GM23338 (cell line): ENCODE results near the gene CYFIP1. TPM values are rescaled to one million over a fixed set of nuclear protein-coding genes. Genes with fewer than 3 reads are reported as not detected.

Experiments
- ATAC-seq: fragments of 200-7000 bp; cut with Tn5 transposase; 3 replicates; pipeline ENCODE4 v1.9.1; 2020
- DNase-seq: peaks from one replicate; pipeline ENCODE4 v3.0.0-alpha.2; 2015; ENCODE audit warnings: low spot score
- H2AFZ ChIP-seq: fragments of 200-600 bp; sonication (generic); 2 replicates; pipeline ENCODE4 v1.8.0; 2016; ENCODE audit warnings: antibody characterized with exemption, mild to moderate bottlenecking, moderate library complexity
- H3F3A ChIP-seq: fragments of 200-600 bp; sonication (generic); replicated peaks from 2 replicates; pipeline ENCODE4 v1.8.0; 2017; ENCODE audit warnings: antibody characterized with exemption, mixed run types, low read depth
- H3K27ac ChIP-seq: fragments of 200-600 bp; sonication (generic); 2 replicates; pipeline ENCODE4 v1.6.1; 2016; ENCODE audit warnings: low read depth
- H3K27me3 ChIP-seq: fragments of 200-600 bp; sonication (generic); 2 replicates; pipeline ENCODE4 v1.8.0; 2016; ENCODE audit warnings: mild to moderate bottlenecking, mixed run types, moderate library complexity; ENCODE audit not compliant: insufficient read depth
- H3K36me3 ChIP-seq: fragments of 200-600 bp; sonication (generic); 2 replicates; pipeline ENCODE4 v1.8.0; 2016; ENCODE audit warnings: mild to moderate bottlenecking; ENCODE audit not compliant: insufficient read depth
- H3K4me1 ChIP-seq: fragments of 200-600 bp; sonication (generic); 2 replicates; pipeline ENCODE4 v1.8.0; 2016; ENCODE audit warnings: mild to moderate bottlenecking, moderate library complexity; ENCODE audit not compliant: insufficient read depth
- H3K4me2 ChIP-seq: fragments of 200-600 bp; sonication (generic); 2 replicates; pipeline ENCODE4 v1.7.1; 2017; ENCODE audit warnings: mixed run types
- H3K4me3 ChIP-seq: fragments of 200-600 bp; sonication (generic); 2 replicates; pipeline ENCODE4 v1.6.1; 2016; ENCODE audit warnings: mixed run types
- H3K79me2 ChIP-seq: fragments of 200-600 bp; sonication (generic); replicated peaks from 2 replicates; pipeline ENCODE4 v1.8.0; 2017; ENCODE audit warnings: mild to moderate bottlenecking; ENCODE audit not compliant: insufficient read depth
- H3K9me2 ChIP-seq: fragments of 200-600 bp; sonication (generic); 2 replicates; pipeline ENCODE4 v1.8.0; 2017; ENCODE audit not compliant: insufficient read depth
- H4K20me1 ChIP-seq: fragments of 200-600 bp; sonication (generic); replicated peaks from 2 replicates; pipeline ENCODE4 v1.8.0; 2017; ENCODE audit warnings: mild to moderate bottlenecking; ENCODE audit not compliant: insufficient read depth
- H3K27ac Mint-ChIP-seq: 2 replicates; pipeline ENCODE4 v1.8.0; 2020; ENCODE audit warnings: inconsistent platforms, mild to moderate bottlenecking, moderate library complexity, mixed read lengths
- H3K27me3 Mint-ChIP-seq: 3 replicates; pipeline ENCODE4 v1.8.0; 2022; ENCODE audit warnings: low read depth, mild to moderate bottlenecking, moderate library complexity, mixed read lengths, inconsistent platforms; ENCODE audit not compliant: insufficient read depth, poor library complexity
- H3K36me3 Mint-ChIP-seq: 3 replicates; pipeline ENCODE4 v1.8.0; 2021; ENCODE audit warnings: low read depth, mild to moderate bottlenecking, inconsistent platforms, moderate library complexity, mixed read lengths
- H3K4me1 Mint-ChIP-seq: 3 replicates; pipeline ENCODE4 v1.8.0; 2020; ENCODE audit warnings: mild to moderate bottlenecking, inconsistent platforms, mixed read lengths
- H3K4me3 Mint-ChIP-seq: 3 replicates; pipeline ENCODE4 v1.8.0; 2021; ENCODE audit warnings: moderate library complexity, mild to moderate bottlenecking, inconsistent platforms, mixed read lengths
- H3K9me3 Mint-ChIP-seq: 3 replicates; pipeline ENCODE4 v1.8.0; 2020; ENCODE audit warnings: moderate library complexity, mild to moderate bottlenecking, inconsistent platforms, mixed read lengths
- EZH2 ChIP-seq: fragments of 200-600 bp; sonication (generic); IDR thresholded peaks from one replicate; pipeline ENCODE4 v1.8.0; 2017; ENCODE audit warnings: antibody characterized with exemption, mild to moderate bottlenecking, low read depth; ENCODE audit not compliant: unreplicated experiment
- EZH2phosphoT487 ChIP-seq: fragments of 200-600 bp; sonication (generic); IDR thresholded peaks from one replicate; pipeline ENCODE4 v1.8.1; 2018; ENCODE audit warnings: antibody characterized with exemption; ENCODE audit not compliant: unreplicated experiment
- POLR2AphosphoS5 ChIP-seq: IDR thresholded peaks from 2 replicates; pipeline ENCODE4 v1.6.1; 2016; ENCODE audit warnings: antibody characterized with exemption, low read depth
- ZNF331 ChIP-seq: fragments of 250-450 bp; sonication (Bioruptor Pico); IDR thresholded peaks from 2 replicates; pipeline ENCODE4 v1.5.0; 2020; ENCODE audit warnings: low read depth, mild to moderate bottlenecking, moderate library complexity
- polyA plus RNA-seq: library from polyadenylated mRNA; unstranded; fragments of >200 nt; fragmentation: Nextera tagmentation; extraction: Ambion mirVana; gene quantifications from 2 replicates; pipeline ENCODE4 v1.2.1, GENCODE V29; 2016
- total RNA-seq: library from RNA; depleted of rRNA; stranded (reverse); fragments of >200 nt; shearing (Covaris generic); gene quantifications from 2 replicates; pipeline ENCODE4 v1.2.3, GENCODE V29; 2014
- TF ChIP-seq, protein P1 (sequence below): IDR thresholded peaks from 2 replicates; pipeline ENCODE4 v1.6.1; 2016; ENCODE audit warnings: antibody characterized with exemption
- TF ChIP-seq, protein P2 (sequence below), 2 experiments: fragments of 200-600 bp in 1 of 2; sonication (generic) in 1 of 2; conservative IDR thresholded peaks; 2 replicates each; pipeline versions ENCODE4 v1.5.1 to v1.6.1; 2016 to 2017; ENCODE audit warnings: antibody characterized with exemption in 2 of 2, low read depth in 2 of 2, mild to moderate bottlenecking in 2 of 2, moderate library complexity in 1 of 2
- TF ChIP-seq, protein P3 (sequence below): IDR thresholded peaks from one replicate; pipeline ENCODE4 v1.6.1; 2018; ENCODE audit warnings: antibody characterized with exemption; ENCODE audit not compliant: unreplicated experiment
- TF ChIP-seq, protein P4 (sequence below): fragments of 250-450 bp; sonication (Bioruptor Pico); IDR thresholded peaks from 2 replicates; pipeline ENCODE4 v1.5.0; 2020; ENCODE audit warnings: mild to moderate bottlenecking, moderate library complexity

The CYFIP1 gene
- total and polyA plus RNA-seq, 2 experiments from 2014 or later: 20.0 to 73.9 TPM

DNA sequence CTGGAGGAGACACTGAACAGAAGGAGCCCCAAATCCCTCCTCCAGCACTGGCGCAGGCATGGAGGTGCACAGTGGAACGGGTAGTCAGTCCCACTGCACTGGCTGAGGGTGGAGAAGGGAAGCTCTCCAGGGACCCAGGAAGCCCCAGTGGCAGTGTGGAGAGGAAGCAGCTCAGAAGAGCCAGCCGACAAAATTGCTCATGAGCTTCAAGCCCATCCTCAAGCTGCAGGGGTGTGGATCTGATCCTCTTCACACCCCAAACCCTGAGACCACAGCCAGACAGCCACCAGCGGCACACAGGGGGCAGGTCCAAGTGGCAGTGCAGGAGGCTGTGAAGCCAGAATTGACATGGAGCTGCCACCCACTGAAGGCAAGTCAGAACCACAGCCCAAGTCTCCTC is 32.1 kb downstream of the CYFIP1 start:
- Histone ChIP-seq H3K4me1 (peaks cover 12% of the 10 kb centered on the region), H2AFZ (no peak overlapping the region), H3K79me2 (peaks cover 47% of the 10 kb centered on the region), H3F3A (no peaks in the 10 kb centered on the region), H4K20me1 (peaks cover 24% of the 10 kb centered on the region), H3K9me2 (no peaks in the 10 kb centered on the region), H3K4me3 (no peak overlapping the region), H3K27ac (no peak overlapping the region), H3K36me3 (no peaks in the 10 kb centered on the region; the same call in 1 of the 2 replicates), H3K4me2 (no peak overlapping the region), H3K27me3 (peaks cover 9% of the 10 kb centered on the region; the same call in 1 of the 2 replicates)
- TF ChIP-seq, protein P1, sequence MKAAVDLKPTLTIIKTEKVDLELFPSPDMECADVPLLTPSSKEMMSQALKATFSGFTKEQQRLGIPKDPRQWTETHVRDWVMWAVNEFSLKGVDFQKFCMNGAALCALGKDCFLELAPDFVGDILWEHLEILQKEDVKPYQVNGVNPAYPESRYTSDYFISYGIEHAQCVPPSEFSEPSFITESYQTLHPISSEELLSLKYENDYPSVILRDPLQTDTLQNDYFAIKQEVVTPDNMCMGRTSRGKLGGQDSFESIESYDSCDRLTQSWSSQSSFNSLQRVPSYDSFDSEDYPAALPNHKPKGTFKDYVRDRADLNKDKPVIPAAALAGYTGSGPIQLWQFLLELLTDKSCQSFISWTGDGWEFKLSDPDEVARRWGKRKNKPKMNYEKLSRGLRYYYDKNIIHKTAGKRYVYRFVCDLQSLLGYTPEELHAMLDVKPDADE: no peak
- TF ChIP-seq EZH2phosphoT487: no peak
- TF ChIP-seq, protein P2, sequence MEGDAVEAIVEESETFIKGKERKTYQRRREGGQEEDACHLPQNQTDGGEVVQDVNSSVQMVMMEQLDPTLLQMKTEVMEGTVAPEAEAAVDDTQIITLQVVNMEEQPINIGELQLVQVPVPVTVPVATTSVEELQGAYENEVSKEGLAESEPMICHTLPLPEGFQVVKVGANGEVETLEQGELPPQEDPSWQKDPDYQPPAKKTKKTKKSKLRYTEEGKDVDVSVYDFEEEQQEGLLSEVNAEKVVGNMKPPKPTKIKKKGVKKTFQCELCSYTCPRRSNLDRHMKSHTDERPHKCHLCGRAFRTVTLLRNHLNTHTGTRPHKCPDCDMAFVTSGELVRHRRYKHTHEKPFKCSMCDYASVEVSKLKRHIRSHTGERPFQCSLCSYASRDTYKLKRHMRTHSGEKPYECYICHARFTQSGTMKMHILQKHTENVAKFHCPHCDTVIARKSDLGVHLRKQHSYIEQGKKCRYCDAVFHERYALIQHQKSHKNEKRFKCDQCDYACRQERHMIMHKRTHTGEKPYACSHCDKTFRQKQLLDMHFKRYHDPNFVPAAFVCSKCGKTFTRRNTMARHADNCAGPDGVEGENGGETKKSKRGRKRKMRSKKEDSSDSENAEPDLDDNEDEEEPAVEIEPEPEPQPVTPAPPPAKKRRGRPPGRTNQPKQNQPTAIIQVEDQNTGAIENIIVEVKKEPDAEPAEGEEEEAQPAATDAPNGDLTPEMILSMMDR (conservative IDR thresholded peaks at IDR 0.05; ENCODE audit: low read depth in 2 of 2): no peak
- TF ChIP-seq, protein P3, sequence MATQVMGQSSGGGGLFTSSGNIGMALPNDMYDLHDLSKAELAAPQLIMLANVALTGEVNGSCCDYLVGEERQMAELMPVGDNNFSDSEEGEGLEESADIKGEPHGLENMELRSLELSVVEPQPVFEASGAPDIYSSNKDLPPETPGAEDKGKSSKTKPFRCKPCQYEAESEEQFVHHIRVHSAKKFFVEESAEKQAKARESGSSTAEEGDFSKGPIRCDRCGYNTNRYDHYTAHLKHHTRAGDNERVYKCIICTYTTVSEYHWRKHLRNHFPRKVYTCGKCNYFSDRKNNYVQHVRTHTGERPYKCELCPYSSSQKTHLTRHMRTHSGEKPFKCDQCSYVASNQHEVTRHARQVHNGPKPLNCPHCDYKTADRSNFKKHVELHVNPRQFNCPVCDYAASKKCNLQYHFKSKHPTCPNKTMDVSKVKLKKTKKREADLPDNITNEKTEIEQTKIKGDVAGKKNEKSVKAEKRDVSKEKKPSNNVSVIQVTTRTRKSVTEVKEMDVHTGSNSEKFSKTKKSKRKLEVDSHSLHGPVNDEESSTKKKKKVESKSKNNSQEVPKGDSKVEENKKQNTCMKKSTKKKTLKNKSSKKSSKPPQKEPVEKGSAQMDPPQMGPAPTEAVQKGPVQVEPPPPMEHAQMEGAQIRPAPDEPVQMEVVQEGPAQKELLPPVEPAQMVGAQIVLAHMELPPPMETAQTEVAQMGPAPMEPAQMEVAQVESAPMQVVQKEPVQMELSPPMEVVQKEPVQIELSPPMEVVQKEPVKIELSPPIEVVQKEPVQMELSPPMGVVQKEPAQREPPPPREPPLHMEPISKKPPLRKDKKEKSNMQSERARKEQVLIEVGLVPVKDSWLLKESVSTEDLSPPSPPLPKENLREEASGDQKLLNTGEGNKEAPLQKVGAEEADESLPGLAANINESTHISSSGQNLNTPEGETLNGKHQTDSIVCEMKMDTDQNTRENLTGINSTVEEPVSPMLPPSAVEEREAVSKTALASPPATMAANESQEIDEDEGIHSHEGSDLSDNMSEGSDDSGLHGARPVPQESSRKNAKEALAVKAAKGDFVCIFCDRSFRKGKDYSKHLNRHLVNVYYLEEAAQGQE: no peak
- no peak for TF ChIP-seq POLR2AphosphoS5
- TF ChIP-seq ZNF331 (CRISPR knock-in tag): no peak
- TF ChIP-seq EZH2: no peak
- TF ChIP-seq, protein P4, sequence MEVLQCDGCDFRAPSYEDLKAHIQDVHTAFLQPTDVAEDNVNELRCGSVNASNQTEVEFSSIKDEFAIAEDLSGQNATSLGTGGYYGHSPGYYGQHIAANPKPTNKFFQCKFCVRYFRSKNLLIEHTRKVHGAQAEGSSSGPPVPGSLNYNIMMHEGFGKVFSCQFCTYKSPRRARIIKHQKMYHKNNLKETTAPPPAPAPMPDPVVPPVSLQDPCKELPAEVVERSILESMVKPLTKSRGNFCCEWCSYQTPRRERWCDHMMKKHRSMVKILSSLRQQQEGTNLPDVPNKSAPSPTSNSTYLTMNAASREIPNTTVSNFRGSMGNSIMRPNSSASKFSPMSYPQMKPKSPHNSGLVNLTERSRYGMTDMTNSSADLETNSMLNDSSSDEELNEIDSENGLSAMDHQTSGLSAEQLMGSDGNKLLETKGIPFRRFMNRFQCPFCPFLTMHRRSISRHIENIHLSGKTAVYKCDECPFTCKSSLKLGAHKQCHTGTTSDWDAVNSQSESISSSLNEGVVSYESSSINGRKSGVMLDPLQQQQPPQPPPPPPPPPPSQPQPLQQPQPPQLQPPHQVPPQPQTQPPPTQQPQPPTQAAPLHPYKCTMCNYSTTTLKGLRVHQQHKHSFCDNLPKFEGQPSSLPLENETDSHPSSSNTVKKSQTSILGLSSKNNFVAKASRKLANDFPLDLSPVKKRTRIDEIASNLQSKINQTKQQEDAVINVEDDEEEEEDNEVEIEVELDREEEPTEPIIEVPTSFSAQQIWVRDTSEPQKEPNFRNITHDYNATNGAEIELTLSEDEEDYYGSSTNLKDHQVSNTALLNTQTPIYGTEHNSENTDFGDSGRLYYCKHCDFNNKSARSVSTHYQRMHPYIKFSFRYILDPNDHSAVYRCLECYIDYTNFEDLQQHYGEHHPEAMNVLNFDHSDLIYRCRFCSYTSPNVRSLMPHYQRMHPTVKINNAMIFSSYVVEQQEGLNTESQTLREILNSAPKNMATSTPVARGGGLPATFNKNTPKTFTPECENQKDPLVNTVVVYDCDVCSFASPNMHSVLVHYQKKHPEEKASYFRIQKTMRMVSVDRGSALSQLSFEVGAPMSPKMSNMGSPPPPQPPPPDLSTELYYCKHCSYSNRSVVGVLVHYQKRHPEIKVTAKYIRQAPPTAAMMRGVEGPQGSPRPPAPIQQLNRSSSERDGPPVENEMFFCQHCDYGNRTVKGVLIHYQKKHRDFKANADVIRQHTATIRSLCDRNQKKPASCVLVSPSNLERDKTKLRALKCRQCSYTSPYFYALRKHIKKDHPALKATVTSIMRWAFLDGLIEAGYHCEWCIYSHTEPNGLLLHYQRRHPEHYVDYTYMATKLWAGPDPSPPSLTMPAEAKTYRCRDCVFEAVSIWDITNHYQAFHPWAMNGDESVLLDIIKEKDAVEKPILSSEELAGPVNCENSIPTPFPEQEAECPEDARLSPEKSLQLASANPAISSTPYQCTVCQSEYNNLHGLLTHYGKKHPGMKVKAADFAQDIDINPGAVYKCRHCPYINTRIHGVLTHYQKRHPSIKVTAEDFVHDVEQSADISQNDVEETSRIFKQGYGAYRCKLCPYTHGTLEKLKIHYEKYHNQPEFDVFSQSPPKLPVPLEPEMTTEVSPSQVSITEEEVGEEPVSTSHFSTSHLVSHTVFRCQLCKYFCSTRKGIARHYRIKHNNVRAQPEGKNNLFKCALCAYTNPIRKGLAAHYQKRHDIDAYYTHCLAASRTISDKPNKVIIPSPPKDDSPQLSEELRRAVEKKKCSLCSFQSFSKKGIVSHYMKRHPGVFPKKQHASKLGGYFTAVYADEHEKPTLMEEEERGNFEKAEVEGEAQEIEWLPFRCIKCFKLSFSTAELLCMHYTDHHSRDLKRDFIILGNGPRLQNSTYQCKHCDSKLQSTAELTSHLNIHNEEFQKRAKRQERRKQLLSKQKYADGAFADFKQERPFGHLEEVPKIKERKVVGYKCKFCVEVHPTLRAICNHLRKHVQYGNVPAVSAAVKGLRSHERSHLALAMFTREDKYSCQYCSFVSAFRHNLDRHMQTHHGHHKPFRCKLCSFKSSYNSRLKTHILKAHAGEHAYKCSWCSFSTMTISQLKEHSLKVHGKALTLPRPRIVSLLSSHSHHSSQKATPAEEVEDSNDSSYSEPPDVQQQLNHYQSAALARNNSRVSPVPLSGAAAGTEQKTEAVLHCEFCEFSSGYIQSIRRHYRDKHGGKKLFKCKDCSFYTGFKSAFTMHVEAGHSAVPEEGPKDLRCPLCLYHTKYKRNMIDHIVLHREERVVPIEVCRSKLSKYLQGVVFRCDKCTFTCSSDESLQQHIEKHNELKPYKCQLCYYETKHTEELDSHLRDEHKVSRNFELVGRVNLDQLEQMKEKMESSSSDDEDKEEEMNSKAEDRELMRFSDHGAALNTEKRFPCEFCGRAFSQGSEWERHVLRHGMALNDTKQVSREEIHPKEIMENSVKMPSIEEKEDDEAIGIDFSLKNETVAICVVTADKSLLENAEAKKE: no peak
- ATAC-seq: no peak
- DNase-seq: no peak
- Mint-ChIP-seq H3K27ac (0 out of 2 replicates have a peak overlapping the region, but pooled peaks have one; percentile 52), H3K9me3 (no peaks in the 10 kb centered on the region; the same call in 2 of the 3 replicates), H3K4me1 (peaks cover 41% of the 10 kb centered on the region), H3K4me3 (no peak overlapping the region), H3K27me3 (peaks cover 27% of the 10 kb centered on the region), H3K36me3 (peaks cover 13% of the 10 kb centered on the region)
